ENCODE results near the gene PFKM. TPM values are rescaled to one million over a fixed set of nuclear protein-coding genes. Genes with fewer than 3 reads are reported as not detected.

Gene PFKM
- total and polyA plus RNA-seq, 9 of the 15 experiments (the other 6 are each of a cell fraction or from before 2014, with no cell fraction given) = 16.5 to 39.9 (median 31.7) TPM

DNA sequence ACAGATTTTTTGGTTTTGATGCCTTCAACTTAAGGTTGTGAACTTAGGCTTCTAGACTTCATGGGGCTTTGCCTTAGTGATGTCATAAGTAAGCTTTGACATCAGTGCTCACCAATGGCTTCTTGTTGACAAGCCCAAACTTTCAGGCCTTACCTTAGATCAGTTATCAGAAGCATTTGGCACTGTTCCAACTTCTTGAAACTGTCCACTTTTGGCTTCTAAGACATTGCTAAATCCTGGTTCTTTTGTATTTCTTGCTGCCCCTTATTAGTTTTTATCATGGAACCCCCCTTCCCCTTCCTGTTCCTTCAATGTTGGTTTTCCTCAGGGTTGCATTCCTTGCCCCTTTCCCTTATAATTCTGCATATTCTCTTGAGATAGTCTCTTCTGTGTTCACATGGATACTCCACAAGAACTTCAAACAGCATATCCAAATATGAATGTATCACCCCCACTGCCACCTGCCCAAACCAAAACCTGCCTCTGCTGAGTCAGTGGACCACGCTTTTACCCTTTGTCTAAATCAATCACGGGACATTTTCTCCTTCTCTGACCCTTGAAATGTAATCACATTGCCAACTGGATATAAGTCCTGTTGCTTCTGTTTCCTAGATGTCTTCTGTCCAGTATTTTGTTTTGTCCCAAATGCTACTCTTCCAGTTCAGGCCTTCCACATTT, 7.9 kb downstream of the PFKM start (continued):
- TF ChIP-seq, protein P1, sequence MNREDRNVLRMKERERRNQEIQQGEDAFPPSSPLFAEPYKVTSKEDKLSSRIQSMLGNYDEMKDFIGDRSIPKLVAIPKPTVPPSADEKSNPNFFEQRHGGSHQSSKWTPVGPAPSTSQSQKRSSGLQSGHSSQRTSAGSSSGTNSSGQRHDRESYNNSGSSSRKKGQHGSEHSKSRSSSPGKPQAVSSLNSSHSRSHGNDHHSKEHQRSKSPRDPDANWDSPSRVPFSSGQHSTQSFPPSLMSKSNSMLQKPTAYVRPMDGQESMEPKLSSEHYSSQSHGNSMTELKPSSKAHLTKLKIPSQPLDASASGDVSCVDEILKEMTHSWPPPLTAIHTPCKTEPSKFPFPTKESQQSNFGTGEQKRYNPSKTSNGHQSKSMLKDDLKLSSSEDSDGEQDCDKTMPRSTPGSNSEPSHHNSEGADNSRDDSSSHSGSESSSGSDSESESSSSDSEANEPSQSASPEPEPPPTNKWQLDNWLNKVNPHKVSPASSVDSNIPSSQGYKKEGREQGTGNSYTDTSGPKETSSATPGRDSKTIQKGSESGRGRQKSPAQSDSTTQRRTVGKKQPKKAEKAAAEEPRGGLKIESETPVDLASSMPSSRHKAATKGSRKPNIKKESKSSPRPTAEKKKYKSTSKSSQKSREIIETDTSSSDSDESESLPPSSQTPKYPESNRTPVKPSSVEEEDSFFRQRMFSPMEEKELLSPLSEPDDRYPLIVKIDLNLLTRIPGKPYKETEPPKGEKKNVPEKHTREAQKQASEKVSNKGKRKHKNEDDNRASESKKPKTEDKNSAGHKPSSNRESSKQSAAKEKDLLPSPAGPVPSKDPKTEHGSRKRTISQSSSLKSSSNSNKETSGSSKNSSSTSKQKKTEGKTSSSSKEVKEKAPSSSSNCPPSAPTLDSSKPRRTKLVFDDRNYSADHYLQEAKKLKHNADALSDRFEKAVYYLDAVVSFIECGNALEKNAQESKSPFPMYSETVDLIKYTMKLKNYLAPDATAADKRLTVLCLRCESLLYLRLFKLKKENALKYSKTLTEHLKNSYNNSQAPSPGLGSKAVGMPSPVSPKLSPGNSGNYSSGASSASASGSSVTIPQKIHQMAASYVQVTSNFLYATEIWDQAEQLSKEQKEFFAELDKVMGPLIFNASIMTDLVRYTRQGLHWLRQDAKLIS (CRISPR knock-in tag; IDR thresholded peaks at IDR 0.05) = no peak
- TF ChIP-seq NFIC (IDR thresholded peaks at IDR 0.05) = peak; percentile 98
- TF ChIP-seq XRCC3 (IDR thresholded peaks at IDR 0.05) = no peak
- TF ChIP-seq SMAD1 (IDR thresholded peaks at IDR 0.05; ENCODE audit: low read depth, low read length, partially characterized antibody) = peak; percentile 31
- TF ChIP-seq SREBF2 (CRISPR knock-in tag; IDR thresholded peaks at IDR 0.05) = no peak
- no peak for TF ChIP-seq MCM7 (IDR thresholded peaks at IDR 0.05)
- TF ChIP-seq HNRNPK (IDR thresholded peaks at IDR 0.05; ENCODE audit: low read depth, low read length, poor library complexity, severe bottlenecking) = no peak
- no peak for TF ChIP-seq TCF7L2 (IDR thresholded peaks at IDR 0.05; ENCODE audit: low read depth, low read length)
- no peak for TF ChIP-seq SUPT5H (IDR thresholded peaks at IDR 0.05)
- no peak for TF ChIP-seq PRMT5 (CRISPR knock-in tag; IDR thresholded peaks at IDR 0.05)
- TF ChIP-seq, protein P2, sequence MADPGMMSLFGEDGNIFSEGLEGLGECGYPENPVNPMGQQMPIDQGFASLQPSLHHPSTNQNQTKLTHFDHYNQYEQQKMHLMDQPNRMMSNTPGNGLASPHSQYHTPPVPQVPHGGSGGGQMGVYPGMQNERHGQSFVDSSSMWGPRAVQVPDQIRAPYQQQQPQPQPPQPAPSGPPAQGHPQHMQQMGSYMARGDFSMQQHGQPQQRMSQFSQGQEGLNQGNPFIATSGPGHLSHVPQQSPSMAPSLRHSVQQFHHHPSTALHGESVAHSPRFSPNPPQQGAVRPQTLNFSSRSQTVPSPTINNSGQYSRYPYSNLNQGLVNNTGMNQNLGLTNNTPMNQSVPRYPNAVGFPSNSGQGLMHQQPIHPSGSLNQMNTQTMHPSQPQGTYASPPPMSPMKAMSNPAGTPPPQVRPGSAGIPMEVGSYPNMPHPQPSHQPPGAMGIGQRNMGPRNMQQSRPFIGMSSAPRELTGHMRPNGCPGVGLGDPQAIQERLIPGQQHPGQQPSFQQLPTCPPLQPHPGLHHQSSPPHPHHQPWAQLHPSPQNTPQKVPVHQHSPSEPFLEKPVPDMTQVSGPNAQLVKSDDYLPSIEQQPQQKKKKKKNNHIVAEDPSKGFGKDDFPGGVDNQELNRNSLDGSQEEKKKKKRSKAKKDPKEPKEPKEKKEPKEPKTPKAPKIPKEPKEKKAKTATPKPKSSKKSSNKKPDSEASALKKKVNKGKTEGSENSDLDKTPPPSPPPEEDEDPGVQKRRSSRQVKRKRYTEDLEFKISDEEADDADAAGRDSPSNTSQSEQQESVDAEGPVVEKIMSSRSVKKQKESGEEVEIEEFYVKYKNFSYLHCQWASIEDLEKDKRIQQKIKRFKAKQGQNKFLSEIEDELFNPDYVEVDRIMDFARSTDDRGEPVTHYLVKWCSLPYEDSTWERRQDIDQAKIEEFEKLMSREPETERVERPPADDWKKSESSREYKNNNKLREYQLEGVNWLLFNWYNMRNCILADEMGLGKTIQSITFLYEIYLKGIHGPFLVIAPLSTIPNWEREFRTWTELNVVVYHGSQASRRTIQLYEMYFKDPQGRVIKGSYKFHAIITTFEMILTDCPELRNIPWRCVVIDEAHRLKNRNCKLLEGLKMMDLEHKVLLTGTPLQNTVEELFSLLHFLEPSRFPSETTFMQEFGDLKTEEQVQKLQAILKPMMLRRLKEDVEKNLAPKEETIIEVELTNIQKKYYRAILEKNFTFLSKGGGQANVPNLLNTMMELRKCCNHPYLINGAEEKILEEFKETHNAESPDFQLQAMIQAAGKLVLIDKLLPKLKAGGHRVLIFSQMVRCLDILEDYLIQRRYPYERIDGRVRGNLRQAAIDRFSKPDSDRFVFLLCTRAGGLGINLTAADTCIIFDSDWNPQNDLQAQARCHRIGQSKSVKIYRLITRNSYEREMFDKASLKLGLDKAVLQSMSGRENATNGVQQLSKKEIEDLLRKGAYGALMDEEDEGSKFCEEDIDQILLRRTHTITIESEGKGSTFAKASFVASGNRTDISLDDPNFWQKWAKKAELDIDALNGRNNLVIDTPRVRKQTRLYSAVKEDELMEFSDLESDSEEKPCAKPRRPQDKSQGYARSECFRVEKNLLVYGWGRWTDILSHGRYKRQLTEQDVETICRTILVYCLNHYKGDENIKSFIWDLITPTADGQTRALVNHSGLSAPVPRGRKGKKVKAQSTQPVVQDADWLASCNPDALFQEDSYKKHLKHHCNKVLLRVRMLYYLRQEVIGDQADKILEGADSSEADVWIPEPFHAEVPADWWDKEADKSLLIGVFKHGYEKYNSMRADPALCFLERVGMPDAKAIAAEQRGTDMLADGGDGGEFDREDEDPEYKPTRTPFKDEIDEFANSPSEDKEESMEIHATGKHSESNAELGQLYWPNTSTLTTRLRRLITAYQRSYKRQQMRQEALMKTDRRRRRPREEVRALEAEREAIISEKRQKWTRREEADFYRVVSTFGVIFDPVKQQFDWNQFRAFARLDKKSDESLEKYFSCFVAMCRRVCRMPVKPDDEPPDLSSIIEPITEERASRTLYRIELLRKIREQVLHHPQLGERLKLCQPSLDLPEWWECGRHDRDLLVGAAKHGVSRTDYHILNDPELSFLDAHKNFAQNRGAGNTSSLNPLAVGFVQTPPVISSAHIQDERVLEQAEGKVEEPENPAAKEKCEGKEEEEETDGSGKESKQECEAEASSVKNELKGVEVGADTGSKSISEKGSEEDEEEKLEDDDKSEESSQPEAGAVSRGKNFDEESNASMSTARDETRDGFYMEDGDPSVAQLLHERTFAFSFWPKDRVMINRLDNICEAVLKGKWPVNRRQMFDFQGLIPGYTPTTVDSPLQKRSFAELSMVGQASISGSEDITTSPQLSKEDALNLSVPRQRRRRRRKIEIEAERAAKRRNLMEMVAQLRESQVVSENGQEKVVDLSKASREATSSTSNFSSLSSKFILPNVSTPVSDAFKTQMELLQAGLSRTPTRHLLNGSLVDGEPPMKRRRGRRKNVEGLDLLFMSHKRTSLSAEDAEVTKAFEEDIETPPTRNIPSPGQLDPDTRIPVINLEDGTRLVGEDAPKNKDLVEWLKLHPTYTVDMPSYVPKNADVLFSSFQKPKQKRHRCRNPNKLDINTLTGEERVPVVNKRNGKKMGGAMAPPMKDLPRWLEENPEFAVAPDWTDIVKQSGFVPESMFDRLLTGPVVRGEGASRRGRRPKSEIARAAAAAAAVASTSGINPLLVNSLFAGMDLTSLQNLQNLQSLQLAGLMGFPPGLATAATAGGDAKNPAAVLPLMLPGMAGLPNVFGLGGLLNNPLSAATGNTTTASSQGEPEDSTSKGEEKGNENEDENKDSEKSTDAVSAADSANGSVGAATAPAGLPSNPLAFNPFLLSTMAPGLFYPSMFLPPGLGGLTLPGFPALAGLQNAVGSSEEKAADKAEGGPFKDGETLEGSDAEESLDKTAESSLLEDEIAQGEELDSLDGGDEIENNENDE (IDR thresholded peaks at IDR 0.05; ENCODE audit: low read depth, low read length) = no peak
- no peak for TF ChIP-seq GATA2 (CRISPR knock-in tag; IDR thresholded peaks at IDR 0.05)
- no peak for TF ChIP-seq KAT8 (IDR thresholded peaks at IDR 0.05; ENCODE audit: low read depth)
